GM19438 (cell line): ENCODE measurements around the gene KLHL22.
"Not testable (repeated sequence)": the region's sequence is repeated elsewhere in the genome, so short reads cannot be mapped to it uniquely, and the experiment has no call there.

Source experiments
- ATAC-seq: cut with Tn5 transposase; IDR thresholded peaks from one replicate; pipeline ENCODE4 v1.9.1; 2021; ENCODE audit warnings: low read depth; ENCODE audit not compliant: unreplicated experiment

Gene KLHL22

DNA sequence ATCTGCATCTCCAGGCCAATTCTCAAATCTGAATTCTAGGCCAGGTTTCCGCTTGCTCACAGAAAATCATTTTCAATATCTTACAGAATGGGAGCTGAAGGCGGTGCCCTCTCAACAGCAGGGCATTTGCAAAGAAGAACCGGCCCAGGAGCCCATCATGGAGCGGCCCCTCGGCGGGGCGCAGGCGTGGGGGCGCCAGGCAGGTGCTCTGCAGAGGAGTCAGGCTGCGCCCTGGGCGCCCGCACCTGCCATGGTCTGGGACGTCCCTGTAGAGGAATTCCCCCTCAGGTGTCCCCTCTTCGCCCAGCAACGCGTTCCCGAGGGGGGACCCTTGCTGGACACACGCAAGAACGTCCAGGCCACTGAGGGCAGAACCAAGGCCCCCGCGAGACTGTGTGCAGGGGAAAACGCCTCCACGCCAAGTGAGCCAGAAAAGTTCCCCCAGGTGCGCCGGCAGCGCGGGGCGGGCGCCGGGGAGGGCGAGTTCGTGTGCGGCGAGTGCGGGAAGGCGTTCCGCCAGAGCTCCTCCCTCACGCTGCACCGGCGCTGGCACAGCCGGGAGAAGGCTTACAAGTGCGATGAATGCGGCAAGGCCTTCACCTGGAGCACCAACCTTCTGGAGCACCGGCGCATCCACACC, 90.2 kb downstream of the KLHL22 start:
- no peak for ATAC-seq

DNA sequence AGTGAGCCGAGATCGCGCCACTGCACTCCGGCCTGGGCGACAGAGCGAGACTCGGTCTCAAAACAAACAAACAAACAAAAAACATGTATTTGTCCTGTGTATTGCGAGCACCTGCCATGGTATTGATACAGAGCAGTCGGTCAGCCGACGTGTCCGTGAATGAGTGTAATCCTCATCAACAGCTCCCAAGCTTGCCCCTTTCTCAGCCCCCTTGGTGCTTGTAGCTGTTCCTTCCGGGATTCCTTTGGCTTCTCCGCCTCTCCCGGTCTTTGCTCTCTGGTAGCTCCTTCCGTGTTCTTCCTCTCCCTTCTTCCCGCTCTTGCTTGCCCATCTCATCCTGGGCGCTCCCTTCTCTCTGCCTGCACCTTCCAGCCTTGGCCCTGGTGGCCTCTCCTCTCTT, 90.7 kb downstream of the KLHL22 start:
- ATAC-seq: no peak

- no peak for ATAC-seq
Measured at GRCh38 chr22:20403779-20404140, 91.8 kb downstream of the KLHL22 start.

DNA sequence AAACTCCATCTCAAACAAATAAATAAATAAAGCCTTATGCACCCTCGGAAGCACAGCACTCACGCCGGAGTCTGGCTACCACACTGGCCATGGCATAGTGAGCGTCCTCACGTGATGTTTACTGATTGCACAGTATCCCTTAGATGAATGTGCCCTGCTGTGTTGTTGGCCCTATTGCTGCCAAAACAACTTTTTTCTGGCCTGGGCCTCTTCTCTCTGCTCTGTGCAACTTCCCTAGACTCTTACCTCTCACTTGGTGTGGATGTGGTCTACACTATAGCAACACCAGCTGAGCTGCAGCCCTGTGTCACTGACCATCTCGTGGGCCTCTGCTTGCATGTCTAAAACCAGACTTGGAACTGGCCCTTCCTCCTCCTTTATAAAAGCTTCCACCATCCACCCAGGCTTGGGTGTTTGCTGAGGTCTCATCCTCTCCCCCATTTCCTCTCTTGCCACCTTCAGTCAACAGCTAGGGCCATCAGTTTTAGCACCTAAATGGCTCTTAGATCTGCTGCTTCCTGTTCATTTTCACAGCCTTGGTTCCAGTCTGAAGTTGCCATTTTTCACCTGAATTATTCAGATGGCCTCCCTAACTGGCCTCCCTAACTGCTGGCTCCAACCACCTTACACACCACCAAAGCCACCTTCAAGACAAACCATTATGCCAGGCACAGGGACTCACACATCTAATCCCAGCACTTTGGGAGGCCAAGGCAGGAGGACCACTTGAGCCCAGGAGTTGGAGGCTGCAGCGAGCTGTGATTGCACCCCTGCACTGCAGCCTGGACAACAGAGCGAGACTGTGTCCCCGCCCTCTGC, 92.4 kb downstream of the KLHL22 start:
- ATAC-seq: no peak

DNA sequence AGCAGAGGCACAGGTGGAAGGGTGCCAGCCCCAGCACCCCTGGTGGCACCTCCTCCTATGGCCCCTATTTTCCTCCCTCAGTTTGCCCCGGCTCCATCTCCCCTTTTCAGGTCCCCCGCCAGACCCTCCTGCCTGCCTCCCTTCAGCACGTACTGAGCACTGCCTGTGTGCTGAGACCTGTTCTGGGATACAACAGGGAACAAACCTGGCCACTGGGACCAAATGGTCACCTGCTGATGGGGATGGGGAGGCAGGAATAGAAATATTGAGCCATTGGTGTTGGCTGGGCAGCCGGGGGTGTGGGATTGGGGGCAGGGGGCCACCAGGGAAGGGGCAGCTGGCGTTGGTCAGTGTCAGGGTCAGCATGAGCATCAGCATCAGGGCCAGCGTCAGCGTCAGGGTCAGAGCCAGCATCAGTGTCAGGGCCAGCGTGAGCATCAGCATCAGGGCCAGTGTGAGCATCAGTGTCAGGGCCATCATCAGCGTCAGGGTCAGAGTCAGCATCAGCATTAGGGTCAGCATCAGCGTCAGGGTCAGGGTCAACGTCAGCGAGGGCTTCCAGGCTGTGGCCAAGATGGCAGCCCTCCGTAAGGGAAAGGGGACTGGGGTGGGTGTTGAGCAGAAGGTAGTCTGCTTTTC, 94.1 kb downstream of the KLHL22 start:
- ATAC-seq: no peak

DNA sequence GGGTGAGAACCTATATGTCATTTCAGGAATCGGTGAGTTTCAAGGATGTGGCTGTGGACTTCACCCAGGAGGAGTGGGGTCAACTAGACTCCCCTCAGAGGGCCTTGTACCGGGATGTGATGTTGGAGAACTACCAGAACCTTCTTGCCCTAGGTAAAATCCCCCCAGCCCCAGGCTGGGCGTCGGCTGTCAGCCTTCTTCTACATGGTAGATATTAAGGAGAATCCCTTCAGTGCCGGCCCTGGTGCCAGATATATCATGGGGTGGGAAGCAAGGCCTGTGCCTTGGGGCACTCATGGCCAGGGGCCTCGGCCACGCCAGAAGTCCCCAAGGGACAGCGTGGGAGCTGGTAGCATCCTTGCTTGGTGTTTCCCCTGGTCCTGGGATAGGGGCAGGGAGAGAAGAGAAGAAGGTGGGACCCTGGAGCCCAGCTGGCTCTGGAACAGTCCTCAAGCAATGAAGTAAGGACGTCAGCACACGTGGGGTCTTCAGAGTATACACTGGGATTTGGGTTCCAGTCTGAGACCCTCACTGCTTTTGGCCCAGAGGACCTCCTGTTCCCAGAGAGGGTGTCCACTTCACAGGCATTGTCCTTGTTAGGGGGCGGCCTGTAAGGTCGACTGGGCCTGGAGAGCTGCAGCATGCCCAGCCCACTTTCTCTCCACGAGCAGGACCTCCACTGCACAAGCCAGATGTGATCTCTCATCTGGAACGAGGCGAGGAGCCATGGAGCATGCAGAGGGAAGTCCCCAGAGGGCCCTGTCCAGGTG, 94.8 kb downstream of the KLHL22 start:
- ATAC-seq: no peak

- no peak for ATAC-seq
Measured at GRCh38 chr22:20399866-20400605, 95.6 kb downstream of the KLHL22 start.

- ATAC-seq: no peak
Measured at GRCh38 chr22:20398420-20398819, 97.2 kb downstream of the KLHL22 start.

GRCh38 chr22:20397498-20397897, 98.1 kb downstream of the KLHL22 start:
- no peak for ATAC-seq

- no peak for ATAC-seq
Measured at GRCh38 chr22:20396639-20397038, 99.0 kb downstream of the KLHL22 start.

GRCh38 chr22:20395907-20396287, 99.7 kb downstream of the KLHL22 start:
- no peak for ATAC-seq

DNA sequence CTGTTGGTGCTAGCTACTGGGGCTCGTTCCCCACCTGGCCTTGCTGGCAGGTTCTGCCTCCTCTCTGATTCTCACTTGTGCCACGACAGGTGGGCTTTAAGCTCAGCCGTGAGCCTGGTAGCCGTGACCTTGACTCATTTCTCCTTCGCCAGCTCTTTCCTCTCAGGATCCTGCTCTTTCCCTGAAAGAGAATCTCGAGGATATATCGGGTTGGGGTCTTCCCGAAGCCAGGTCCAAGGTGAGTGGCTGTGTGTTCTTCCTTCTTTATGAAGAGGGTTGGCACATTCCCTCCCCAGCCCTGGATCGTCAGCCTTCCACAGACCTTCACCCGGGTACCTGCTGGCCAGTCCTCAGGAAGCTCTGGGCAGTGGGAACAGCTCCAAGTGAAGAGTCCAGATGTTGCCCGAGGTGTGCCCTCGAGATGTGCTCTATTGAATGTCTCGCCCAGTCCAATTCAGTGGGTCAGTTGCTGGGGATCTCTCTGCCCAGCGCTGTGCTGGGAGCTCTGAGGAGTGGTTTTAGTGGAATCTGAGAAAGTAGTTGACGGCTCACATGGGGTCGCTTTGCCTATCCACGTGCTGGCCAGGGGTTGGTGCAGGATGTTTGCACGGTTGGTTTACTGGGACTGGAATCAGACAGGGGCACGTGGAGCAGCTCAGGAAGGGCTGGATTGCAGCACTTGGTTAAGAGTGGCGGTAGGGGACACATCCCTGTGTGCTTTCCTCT, 100.3 kb downstream of the KLHL22 start:
- ATAC-seq: no peak

- peak; percentile 73 for ATAC-seq
Measured at GRCh38 chr22:20393705-20394476, 101.7 kb downstream of the KLHL22 start, which contains the start of gene ZNF74. ZNF74 (plus strand) TSS chr22:20394151; CDS start chr22:20394629, 478 bp downstream.

DNA sequence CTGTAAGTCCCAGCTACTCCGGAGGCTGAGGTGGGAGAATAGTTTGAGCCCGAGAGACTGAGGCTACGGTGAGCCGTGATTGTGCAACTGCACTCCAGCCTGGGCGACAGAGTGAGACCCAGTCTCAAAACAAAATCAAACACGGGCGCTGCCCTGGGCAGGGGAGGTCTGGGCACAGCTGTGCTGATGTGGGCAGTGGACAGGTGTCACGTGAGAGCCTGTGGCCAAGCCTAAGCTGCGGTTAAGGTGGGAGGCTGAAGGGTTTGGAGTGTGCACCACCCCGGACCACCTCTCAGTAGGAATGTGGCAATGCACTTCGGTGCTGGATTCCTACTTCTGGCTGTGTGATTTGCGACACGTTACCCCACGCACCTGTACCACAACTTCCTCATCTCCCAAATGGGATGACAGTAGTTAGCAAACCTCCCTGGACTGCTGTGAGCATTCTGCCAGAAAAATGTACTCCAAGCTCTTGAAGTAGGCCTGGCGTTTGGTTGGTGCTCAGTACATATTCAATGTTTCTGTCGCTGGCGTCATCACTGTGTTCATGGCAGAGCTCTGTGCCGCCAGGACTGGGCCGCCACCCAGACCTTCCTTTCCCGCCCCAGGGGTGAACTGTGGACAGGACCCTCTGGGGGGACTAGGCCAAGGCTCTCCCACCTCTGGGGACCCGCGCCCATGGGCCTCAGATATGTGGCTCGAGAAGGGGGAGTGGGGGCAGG, 102.5 kb downstream of the KLHL22 start:
- ATAC-seq: no peak

DNA sequence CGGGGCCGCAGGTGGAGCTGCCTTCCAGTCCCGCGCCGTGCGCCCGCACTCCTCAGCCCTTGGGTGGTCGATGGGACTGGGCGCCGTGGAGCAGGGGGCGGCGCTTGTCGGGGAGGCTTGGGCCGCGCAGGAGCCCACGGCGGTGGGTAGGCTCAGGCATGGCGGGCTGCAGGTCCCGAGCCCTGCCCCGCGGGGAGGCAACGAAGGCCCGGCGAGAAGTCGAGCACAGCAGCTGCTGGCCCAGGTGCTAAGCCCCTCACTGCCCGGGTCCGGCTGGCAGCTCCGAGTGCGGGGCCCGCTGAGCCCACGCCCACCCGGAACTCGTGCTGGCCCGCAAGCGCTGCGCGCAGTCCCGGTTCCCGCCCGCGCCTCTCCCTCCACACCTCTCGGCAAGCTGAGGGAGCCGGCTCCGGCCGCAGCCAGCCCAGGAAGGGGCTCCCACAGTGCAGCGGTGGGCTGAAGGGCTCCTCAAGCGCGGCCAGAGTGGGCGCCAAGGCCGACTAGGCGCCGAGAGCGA, 103.2 kb downstream of the KLHL22 start:
- ATAC-seq: not testable (repeated sequence)
